ENCODE results near the gene GARNL3. TPM values are rescaled to one million over a fixed set of nuclear protein-coding genes. Genes with fewer than 3 reads are reported as not detected.

Gene GARNL3
- total RNA-seq, 1 donor from 2014 or later, result 22.9 TPM

GRCh38 chr9:127349483-127350113 lies 85.0 kb downstream of the GARNL3 start:
- Histone ChIP-seq H3K4me1 (peaks cover 49% of the 10 kb centered on the region), H3K36me3 (peaks cover 10% of the 10 kb centered on the region), H3K27me3 (ENCODE audit: low read depth) (no peaks in the 10 kb centered on the region), H3K27ac (replicated peaks) (peak overlapping the region; percentile 50), H3K9me3 (replicated peaks) (no peaks in the 10 kb centered on the region), H3K4me3 (no peak overlapping the region)
- intact Hi-C loops (cut with micrococcal nuclease), result no loop called here
- no peak for DNase-seq
- TF ChIP-seq CTCF (IDR thresholded peaks at IDR 0.05; ENCODE audit: borderline replicate concordance), result no peak

GRCh38 chr9:127351182-127352166 lies 86.9 kb downstream of the GARNL3 start:
- Histone ChIP-seq H3K4me1 (peaks cover 38% of the 10 kb centered on the region), H3K4me3 (no peak overlapping the region), H3K27ac (replicated peaks) (peak overlapping the region; percentile 80), H3K27me3 (ENCODE audit: low read depth) (no peaks in the 10 kb centered on the region), H3K9me3 (replicated peaks) (no peaks in the 10 kb centered on the region), H3K36me3 (peaks cover 25% of the 10 kb centered on the region)
- TF ChIP-seq CTCF (IDR thresholded peaks at IDR 0.05; ENCODE audit: borderline replicate concordance), result no peak
- intact Hi-C loops (cut with micrococcal nuclease), result no loop called here
- no peak for DNase-seq

GRCh38 chr9:127353882-127354281 lies 89.3 kb downstream of the GARNL3 start:
- intact Hi-C loops (cut with micrococcal nuclease), result no loop called here
- H3K9me3 ChIP-seq (replicated peaks), result no peaks in the 10 kb centered on the region
- H3K4me1 ChIP-seq, result peaks cover 27% of the 10 kb centered on the region
- H3K27ac ChIP-seq (replicated peaks), result peak overlapping the region; percentile 9
- H3K36me3 ChIP-seq, result peaks cover 37% of the 10 kb centered on the region
- DNase-seq, result no peak
- TF ChIP-seq CTCF (IDR thresholded peaks at IDR 0.05; ENCODE audit: borderline replicate concordance), result no peak
- no peaks in the 10 kb centered on the region for H3K27me3 ChIP-seq (ENCODE audit: low read depth)
- no peak overlapping the region for H3K4me3 ChIP-seq

GRCh38 chr9:127356906-127357305 lies 92.3 kb downstream of the GARNL3 start:
- intact Hi-C loops (cut with micrococcal nuclease), result no loop called here
- Histone ChIP-seq H3K36me3 (peaks cover 37% of the 10 kb centered on the region), H3K4me3 (no peak overlapping the region), H3K9me3 (replicated peaks) (no peaks in the 10 kb centered on the region), H3K27ac (replicated peaks) (no peak overlapping the region), H3K4me1 (peaks cover 22% of the 10 kb centered on the region), H3K27me3 (ENCODE audit: low read depth) (no peaks in the 10 kb centered on the region)
- TF ChIP-seq CTCF (IDR thresholded peaks at IDR 0.05; ENCODE audit: borderline replicate concordance), result no peak
- no peak for DNase-seq

GRCh38 chr9:127358023-127358535 lies 93.5 kb downstream of the GARNL3 start:
- no peak overlapping the region for H3K27ac ChIP-seq (replicated peaks)
- H3K36me3 ChIP-seq, result peaks cover 37% of the 10 kb centered on the region
- intact Hi-C loops (cut with micrococcal nuclease), result no loop called here
- peaks cover 19% of the 10 kb centered on the region for H3K4me1 ChIP-seq
- no peaks in the 10 kb centered on the region for H3K9me3 ChIP-seq (replicated peaks)
- no peak for TF ChIP-seq CTCF (IDR thresholded peaks at IDR 0.05; ENCODE audit: borderline replicate concordance)
- no peak for DNase-seq
- no peak overlapping the region for H3K4me3 ChIP-seq
- H3K27me3 ChIP-seq (ENCODE audit: low read depth), result no peaks in the 10 kb centered on the region

Measured in left ventricle myocardium inferior (tissue), 1 donor.